HG03108 (cell line): ENCODE data around the gene HOXA9.
A peak's percentile ranks its signal among the peaks of the same experiment; 100 is the strongest.

Source experiments
- ATAC-seq: cut with Tn5 transposase; IDR thresholded peaks from one replicate; pipeline ENCODE4 v1.9.1; 2021; ENCODE audit warnings: moderate library complexity; ENCODE audit not compliant: unreplicated experiment

HOXA9 gene

DNA sequence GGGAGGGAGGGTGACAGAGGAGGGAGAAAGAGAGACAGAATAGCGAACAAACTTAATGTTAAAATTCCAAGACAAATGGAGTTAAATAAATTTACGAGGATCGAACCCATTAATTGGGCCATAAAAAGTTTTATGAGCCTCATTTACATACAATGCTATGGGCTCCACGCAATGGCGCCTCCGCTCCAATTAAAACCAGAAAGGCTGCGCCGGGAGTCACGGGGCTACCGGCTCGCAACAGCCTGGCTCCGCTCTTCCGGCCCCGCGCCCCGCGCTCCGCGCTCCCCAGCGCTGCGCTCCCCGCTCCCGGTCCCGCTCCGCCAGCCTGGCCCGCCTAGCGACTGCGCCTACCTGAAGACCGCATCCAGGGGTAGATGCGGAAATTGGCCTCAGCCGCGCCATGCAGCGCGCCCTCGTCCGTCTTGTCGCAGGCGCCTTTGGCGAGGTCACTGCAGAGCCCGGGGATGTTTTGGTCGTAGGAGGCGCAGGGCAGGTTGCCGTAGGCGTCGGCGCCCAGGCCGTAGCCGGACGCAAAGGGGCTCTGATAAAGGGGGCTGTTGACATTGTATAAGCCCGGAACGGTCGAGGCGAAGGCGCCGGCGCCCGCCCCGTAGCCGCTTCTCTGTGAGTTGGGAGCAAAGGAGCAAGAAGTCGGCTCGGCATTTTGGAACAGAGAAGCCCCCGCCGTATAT, 9.4 kb downstream of the HOXA9 start:
- no peak for ATAC-seq

DNA sequence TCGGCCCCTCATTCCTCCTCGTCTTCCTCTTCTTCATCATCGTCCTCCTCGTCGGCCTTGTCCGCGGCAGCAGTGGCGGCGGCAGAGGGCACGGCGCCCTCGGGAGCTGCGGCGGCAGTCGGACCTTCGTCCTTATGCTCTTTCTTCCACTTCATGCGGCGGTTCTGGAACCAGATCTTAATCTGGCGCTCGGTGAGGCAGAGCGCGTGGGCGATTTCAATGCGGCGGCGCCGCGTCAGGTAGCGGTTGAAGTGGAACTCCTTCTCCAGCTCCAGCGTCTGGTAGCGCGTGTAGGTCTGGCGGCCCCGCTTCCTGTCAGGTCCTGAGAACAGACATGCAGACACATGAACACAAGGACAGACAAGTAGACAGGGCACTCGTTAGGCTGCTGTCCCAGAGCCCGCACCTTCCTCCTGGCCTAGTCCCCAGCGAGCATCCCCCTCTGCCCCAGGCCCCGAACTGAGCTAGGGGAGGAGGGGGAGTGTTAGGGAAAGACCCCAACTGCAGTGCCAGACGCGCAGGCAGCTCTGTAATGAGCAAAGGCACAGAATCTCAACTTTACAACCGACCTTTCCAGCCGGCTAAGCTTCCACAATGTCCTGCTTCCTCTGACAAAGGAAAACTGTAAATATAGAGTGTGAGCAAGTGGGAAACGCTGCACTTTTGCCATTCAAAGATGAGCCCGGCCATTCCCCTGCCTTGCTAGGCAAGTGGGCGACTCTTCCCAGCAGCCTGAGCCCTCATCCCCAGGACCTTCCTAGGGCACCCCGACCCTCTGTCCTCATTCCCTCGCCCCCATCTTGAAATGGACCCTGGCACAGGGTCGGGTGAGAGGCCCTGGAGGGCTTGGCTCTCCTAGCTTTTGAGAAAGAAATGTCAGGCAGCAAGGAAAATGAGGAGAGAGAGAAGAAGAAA, 10.2 kb downstream of the HOXA9 start:
- ATAC-seq: no peak

DNA sequence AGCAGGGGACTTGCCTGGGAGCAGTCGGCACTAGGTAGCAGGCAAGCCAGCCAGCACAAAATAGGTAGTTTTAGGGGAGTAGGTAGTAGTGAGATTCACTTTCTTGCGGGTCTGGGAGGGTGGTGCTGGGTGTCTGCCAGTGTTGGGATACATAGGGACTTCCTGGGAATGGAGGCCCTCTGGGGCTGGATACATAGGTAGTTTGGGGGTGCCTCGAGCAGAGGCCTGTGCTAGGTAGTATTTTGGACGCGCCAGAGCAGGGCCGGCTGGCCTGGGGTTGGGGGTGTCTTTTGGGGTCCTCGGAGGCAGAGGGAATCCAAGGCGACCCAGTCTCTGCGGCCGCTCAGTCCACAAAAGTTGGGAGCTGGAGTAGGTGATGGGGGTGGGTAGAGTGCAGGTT, 11.0 kb downstream of the HOXA9 start:
- no peak for ATAC-seq

DNA sequence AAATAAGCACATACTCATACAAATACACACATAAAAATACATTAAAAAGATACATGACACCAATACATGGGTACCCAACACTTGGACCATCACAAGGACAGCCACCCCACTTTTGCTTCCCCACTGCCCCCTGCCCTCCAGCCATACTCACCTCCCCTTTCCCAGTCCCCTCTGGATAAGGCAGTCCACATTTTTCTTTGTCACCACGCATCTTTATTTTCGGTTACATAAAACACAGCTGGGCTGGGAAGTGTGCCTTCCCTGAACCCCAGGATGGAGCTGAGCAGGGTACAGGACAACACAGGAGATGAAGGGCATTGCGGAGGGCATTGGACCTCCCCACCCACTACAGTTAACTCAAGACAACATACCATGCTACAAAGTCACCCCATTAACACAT, 11.8 kb downstream of the HOXA9 start:
- no peak for ATAC-seq

DNA sequence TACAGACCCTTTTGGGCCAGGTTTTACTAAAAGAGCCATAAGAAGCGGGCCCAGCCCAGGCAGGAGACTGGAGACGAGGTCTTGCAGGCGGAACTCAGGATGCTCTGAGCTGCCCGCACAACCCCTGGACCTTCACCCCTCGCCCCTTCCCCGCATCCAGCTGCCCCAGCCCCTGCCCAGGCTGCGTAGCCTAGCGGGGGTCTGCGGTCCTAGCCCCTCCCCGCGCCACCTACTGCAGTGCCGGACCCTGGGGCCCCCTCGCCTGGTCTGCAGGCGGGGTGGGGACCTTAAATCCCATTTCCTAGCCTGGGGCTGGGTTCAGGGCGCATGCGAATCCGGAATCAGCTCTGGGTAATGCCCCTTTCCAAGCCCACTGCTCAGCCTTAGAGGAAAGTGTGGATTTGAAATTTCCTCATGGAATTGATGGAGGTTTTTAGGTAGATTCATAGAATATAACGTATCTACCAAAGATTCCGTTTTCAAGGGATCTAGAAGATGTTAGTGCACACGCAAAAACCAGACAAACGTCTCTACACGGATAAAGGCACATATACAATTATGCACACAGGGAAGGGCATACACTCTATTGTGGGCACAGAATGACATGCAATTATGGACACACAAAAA, 12.4 kb downstream of the HOXA9 start:
- ATAC-seq: no peak

DNA sequence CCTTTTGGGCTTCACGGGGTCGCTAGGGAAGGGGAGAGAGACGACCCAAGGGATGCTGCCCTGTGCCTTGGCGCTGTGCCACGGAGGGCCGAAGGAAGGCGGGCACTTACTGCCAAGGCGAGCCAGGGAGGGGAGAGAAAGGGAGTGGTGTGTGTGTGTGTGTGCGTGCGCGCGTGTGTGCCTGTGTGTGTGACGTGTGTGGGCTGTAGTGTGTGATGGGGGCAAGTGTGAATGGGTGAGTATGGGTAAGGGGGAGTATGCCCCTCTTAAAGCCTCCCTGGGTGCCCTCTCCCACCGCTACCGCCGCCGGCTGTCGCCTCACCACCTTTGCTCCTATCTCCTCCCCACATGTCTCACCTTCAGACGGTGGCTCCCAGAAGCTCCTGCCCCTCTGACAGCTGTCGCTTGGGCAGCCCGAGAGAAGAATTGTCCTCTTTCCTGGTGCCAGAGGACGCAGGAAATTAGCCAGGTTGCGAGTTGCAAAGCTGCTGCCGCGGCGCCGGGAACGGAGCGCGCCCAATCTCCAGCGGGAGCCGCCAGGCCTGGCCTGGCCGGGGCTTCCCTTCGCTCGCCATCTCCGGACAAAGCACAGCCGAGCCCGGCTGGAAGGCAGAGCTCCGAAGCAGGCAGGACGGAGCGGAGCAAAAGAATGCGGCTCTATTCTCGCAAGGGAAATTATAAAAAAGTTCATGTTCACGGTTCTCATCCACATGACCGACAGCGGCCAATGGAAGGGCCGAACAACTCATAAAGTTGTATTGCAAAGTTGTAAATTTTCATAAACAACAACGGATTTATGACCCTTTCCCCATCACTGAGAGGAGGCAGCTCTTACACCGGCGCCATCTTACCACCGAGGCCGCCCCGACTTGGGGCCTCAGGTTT, 13.2 kb downstream of the HOXA9 start, which contains the start of gene HOXA3:
TSS of gene HOXA3 (minus strand) at position 653 of the 885 bp plus-strand sequence. CDS start 41,943 bp downstream, outside the sequence.
- ATAC-seq: no peak

DNA sequence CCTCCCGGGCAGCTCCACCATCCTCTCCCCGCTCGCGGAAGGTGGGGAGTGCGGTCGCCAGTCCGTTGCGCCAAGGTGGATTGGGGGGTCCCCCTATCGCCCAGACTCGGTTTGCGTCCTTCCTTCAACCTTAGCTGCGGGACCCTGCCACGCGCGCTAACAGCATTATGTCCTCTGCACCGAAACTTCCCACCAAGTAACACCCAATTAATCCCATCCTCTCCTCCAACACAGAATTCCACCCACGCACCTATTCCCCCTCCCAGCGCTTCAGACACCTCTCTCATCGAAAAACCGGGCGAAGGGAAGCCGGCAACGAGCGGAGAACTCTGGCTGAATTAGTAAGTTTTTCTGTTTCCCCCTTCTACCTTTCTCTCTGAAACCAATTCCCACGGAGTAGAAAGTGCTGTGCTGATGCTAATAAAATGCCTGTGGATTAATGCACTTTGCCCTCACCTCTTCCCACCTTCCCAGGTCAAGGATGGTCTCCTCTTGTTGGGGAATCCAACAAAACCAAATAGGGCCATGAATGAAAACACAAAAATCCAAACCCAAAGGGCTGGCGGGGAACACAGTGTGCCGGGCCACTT, 13.9 kb downstream of the HOXA9 start:
- ATAC-seq: no peak

DNA sequence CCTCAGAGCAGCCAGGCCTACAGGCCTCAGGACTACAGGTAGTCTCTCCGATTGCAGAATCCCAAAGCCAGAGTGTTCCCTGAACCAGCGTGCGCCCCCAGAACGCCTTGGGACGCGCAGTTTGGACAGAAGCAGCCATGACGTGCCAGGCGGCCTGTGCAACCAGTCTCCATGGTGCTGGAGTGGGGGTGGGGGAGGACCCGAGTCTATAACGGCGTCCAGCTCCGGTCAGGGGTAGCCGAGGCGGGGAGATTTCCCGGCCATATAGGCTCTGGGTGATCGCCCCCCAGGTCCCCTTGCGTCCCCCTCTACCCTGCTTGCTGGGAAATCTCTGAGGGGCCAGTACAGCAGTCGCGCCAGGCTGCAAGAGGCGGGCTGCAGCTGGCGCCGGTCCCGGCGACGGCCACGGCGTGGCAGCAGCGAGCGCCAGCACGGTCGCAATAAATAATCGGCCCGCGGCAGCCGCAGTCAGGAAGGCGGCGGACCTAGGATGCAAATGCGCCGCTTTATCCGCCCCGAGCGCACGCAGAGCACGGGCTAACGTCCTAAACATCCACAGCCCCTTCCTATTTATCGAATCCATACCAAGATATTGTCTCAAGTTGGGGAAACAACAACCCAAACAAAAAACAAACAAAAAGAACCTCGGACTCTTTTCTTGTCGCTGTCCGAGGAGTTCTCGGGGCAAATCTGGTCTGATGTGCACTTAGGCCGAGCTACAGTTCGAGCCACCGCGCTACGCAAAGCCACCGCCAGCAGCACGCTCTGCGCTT, 14.6 kb downstream of the HOXA9 start:
- peak; percentile 84 for ATAC-seq

DNA sequence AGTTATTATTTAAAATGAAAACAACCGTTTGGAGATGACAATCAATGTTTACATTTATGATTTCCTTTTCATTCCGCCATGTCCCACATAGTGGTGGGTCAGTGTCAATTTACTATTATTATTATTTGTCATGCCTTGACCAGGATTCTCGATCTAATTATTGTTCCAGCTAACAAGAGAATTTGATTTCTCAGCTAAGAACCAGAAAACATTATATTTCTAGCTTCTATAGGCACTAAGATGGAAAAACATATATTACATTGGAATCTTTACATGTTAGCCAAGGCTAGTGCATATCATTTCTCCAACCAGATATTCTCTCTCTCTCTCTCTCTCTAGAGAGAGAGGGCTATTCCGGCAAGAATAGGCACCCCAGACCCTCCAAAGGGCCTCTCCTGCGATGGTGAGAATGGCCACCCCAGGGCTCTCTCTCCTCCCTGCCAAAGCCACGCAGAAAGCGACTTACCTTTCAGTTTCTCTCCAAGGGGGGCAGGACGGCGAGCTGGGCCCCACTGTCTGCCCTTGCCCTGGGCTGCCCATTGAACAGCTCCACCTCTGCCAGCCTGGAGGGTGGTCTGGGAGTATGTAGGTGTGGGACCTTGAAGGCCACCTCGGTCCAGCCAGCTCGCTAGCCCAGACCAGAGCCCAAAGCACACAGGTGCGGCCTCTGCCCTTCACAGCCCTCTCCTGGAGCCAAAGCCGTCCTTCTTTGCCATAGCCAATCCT, 15.3 kb downstream of the HOXA9 start:
- no peak for ATAC-seq

DNA sequence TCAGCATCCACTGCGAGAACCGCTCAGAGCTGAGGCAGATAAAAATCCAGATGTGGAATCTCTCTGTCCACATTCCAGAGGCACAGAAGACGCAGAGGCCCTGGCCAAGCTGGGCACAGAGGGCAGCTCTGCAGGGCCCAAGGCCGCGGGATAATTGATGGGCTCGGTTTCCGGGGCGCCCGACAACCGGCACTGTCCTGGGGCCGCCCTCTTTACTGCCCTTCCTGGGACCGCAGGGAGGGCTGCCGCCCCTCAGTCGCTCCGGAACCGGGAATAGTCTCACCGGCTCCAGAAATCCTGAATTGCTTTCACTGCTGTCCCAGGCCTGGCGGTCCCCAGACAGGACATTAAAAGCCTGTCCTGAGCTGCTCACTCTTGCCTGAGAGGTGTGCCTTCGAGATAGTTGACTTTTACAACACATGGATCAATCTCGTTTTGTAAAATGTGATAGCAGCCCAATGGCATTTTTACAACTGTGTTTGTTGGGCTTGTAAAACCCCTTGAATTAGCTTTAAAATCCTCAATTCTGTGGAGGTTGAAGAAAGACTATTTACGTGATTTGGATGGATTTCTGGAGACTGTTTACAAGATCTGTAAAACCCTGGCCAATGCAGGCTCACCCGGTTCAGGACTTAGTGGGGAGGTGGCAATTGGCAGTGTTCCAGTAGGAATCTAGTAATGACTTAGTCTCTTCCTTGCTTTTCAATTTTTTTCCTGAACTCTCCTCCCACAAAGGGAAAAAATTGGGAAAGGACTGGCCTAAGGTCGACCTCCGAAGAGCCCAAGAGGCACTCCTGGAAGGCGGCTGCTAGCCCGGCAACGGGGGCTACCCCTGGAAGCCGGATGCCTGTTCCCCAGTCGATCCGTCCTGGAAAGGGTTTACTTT, 16.3 kb downstream of the HOXA9 start:
- ATAC-seq: no peak

DNA sequence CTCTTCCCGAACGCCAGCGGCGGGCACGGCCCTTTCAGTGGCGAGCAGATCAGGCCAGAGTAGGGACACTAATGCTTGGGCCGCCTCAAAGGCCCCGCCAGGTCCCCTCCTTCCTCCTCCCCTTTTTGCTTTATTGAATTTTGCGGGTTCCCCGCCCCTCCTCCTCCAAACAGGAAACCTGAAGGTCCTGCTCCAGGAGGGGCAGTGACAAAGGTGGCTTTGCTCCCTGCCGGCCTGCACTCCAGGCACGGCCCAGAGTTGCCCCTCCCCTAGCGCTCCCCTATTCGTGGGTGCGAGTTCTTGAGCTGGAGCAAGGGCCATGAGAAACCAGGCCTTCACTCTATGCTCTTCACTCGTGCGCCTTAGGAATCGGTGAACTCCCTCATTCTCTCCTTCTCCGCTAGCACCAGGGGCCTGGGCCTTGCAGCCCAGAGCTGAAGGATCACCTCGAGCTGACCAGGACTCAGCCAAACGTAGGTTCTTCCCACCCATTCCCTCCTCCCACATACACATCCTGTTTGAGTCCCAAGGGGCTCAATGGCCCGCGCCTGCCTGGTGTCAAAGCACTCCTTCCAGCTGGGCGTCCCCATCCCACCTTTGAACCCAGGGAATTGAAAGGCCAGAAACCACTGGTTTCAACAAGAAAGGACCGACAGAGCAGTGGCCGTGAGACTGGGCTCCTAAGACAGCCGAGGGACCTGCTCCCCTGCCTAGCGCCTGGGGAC, 17.1 kb downstream of the HOXA9 start:
- ATAC-seq: no peak

DNA sequence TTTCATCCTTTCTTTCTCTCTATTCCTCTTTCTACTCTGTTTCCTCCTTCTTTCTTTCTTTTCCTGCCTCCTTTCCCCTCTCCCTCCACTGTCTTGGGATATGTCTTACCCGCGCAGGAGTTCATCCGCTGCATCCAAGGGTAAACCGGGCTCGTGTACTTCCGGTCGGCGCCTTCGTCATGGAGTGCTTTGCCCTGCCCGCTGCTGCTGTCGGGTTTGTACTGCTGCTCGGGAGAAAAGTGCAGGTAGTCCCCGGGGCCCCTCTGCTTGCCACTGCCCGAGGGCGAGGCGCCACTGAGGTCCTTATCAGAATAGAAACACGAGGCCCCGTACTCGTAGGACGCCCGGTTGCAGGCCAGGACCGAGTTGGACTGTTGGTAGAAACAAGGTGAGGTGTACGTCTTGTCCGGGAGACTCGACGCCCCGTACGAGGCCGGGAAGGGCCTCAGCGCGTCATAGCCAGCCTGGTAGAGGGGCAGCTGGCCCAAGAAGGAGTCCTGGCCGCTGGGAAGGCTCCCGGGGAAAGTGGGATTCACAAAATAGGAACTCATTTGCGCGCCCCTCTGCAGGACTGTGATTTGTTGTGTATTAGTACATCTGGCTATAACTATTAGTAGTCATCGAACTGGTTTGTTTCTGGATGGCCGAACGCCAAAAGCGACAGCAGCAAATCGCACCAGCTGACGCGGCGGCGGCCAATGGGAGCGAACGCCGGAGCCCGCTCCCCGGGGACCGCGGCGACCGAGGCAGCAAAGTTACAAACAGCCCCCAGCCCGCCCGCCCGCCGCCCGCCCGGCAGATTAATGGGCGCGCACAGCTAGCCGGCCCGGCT, 17.9 kb downstream of the HOXA9 start, which contains the start of gene HOXA6:
TSS of gene HOXA6 (minus strand) at position 576 of the 832 bp plus-strand sequence. CDS start at position 551, 25 bp downstream.
- no peak for ATAC-seq

DNA sequence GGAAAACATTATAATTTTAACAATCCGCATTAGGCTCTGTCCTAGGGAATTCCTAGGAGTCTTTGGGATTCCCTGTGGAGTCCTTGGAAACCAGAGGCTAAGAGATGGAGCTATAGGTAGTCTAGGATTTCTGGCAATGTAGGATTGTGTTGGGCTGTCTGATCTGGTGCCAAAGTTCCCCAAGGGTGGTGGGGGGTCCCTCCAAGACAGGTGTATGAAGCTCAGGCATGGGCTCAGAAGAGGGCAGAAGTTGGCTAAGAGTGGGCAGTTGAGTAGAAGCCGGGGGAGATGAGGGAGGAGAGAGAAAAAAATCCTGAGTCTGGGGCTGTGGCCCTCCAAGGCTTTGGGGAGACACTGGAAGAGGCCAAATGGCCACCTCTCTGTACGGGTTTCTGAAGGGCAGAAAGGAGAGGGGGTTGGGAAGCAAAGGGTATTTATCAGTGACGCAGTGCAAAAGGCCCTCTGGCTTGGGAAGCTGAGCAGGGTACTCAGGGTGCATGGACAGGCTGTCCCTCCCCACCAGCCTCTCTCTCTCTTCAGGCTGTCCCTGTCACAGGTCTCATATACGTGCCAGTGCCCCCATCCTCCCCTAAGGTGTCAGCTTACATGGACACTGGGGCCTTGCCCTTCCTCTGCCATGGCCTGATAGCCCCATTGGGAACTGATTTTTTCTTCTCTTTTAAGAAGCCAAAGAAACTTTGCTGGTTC, 18.7 kb downstream of the HOXA9 start:
- no peak for ATAC-seq

DNA sequence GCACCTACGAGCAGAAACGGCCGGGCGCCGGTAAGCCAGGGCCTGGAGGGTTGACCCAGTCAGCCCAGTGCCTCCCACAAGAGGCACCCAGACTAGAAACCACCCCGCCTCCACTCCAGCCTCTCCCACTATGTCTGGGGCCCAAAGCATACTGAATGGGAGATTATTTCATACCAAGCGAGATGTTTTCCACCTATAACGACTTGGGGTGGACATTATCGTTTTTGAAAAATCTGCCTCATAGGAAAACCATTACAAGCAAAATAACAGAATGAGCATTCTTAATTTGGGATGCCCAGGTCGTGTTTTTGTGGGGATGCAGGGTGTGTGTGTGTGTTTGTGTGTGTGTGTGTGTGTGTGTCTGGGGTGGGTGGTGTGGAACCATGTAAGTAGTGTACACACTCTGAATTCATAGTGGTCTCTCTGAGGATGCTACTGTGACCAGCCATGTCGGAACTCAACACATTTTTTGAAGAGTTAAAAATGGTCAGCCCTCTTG, 19.4 kb downstream of the HOXA9 start:
- no peak for ATAC-seq

DNA sequence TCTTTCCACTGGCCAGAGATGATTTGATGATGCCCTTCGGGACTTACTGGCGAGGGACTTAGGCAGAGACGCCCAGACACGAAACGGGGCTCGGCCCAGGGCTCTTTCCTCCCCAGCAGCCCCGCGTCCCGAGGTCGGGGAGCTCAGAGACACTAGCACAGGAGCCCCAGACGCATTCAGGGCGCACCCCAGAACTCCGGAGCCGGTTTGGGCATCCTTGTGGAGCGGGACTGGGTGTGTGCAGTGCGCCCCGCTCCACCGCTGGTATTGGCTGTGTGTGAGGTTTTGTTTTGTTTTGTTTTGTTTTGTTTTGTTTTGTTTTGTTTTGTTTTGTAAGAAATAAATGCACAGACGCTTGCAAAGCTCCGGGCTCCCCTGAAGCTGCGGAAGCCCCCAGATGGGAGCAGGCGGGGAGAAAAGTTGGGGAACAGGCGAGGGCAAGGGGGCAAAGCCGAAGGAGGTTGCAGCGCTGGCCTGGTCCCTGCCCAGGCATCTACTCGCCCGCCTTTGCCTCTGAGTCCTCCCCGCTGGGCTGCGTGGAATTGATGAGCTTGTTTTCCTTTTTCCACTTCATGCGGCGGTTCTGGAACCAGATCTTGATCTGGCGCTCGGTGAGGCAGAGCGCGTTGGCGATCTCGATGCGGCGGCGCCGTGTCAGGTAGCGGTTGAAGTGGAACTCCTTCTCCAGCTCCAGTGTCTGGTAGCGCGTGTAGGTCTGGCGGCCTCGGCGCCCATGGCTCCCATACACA, 20.0 kb downstream of the HOXA9 start:
- no peak for ATAC-seq
